ENCODE measurements around the gene IFIT1. TPM values are rescaled to one million over a fixed set of nuclear protein-coding genes. Genes with fewer than 3 reads are reported as not detected.

The IFIT1 gene
- total and polyA plus RNA-seq, 9 of the 15 experiments (the other 6 are each of a cell fraction or from before 2014, with no cell fraction given) = 0.03 to 0.40 (median 0.18) TPM

DNA sequence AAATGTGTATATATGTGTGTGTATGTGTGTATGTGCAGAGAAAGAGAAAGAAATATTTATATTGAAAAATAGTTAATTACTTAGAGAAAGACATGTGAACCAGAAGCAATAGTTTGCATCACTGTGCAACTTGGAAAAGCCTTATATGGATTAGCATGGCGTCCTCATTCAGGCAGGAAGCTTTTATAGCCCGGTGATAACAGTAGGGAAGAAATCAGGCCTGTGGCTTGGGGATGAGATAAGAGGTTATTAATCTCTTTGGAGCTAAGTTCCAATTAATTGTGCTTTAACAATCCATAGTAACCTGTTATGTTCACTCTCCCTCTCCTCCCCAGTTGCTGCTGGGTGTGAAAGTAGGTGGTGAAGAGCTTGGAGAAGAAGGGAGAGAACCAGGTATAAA, 58.5 kb downstream of the IFIT1 start:
- Histone ChIP-seq H3K79me2 (ENCODE audit: control insufficient read depth, insufficient read depth, low read length) (no peaks in the 10 kb centered on the region), H3K4me2 (ENCODE audit: insufficient read depth, low read length) (no peak overlapping the region), H3K36me3 (ENCODE audit: control insufficient read depth, insufficient read depth, low read length) (no peaks in the 10 kb centered on the region), H3K27me3 (ENCODE audit: control insufficient read depth in 2 of 2, insufficient read depth in 2 of 2, low read length in 2 of 2) (peaks cover 0 to 4% of the 10 kb centered on the region in 2 experiments; a peak in 2 of 5 replicates), H3K9me1 (ENCODE audit: control insufficient read depth, insufficient read depth, low read length) (no peaks in the 10 kb centered on the region), H3K9ac (ENCODE audit: insufficient read depth in 1 of 2, low read depth in 2 of 2, low read length in 2 of 2) (no peak overlapping the region), H2AFZ (ENCODE audit: low read depth, low read length) (no peak overlapping the region), H3K4me1 (replicated peaks in 1 of 2; ENCODE audit: control insufficient read depth in 2 of 2, insufficient read depth in 2 of 2, low read length in 2 of 2) (no peaks in the 10 kb centered on the region), H4K20me1 (replicated peaks; ENCODE audit: control insufficient read depth, insufficient read depth, low read length) (no peaks in the 10 kb centered on the region), H3K9me3 (replicated peaks; ENCODE audit: control insufficient read depth, insufficient read depth, low read depth, low read length) (no peaks in the 10 kb centered on the region), H3K4me3 (no peak overlapping the region), H3K27ac (ENCODE audit: extremely low read depth, low read depth, low read length) (no peak overlapping the region)
- ChIA-PET CTCF (ENCODE audit: low intra/inter-chr PET ratio) (no interaction called here), POLR2A (no interaction called here)
- ATAC-seq = no peak
- in situ Hi-C loops (cut with MboI) = no loop called here
- FAIRE-seq = no peak
- intact Hi-C loops (cut with micrococcal nuclease) = no loop called here
- 0% methylated on average over 2 of the region's 2 CpGs for WGBS (ENCODE audit: insufficient coverage, low coverage, missing lambda C conversion rate)
- no peak for DNase-seq (ENCODE audit: extremely low read depth in 1 of 4, low spot score in 3 of 4)
- no TSS peak for BruUV-seq (replicated peaks)
- no peak for TF ChIP-seq ZNF175 (CRISPR knock-in tag; IDR thresholded peaks at IDR 0.05; ENCODE audit: low read depth)
- TF ChIP-seq KDM2B (CRISPR knock-in tag; IDR thresholded peaks at IDR 0.05) = no peak
- TF ChIP-seq, protein P1, sequence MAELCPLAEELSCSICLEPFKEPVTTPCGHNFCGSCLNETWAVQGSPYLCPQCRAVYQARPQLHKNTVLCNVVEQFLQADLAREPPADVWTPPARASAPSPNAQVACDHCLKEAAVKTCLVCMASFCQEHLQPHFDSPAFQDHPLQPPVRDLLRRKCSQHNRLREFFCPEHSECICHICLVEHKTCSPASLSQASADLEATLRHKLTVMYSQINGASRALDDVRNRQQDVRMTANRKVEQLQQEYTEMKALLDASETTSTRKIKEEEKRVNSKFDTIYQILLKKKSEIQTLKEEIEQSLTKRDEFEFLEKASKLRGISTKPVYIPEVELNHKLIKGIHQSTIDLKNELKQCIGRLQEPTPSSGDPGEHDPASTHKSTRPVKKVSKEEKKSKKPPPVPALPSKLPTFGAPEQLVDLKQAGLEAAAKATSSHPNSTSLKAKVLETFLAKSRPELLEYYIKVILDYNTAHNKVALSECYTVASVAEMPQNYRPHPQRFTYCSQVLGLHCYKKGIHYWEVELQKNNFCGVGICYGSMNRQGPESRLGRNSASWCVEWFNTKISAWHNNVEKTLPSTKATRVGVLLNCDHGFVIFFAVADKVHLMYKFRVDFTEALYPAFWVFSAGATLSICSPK (IDR thresholded peaks at IDR 0.05; ENCODE audit: borderline replicate concordance) = no peak
- TF ChIP-seq SAFB (IDR thresholded peaks at IDR 0.05; ENCODE audit: borderline replicate concordance, low read depth, low read length) = no peak
- TF ChIP-seq FOXA1 (IDR thresholded peaks at IDR 0.05; ENCODE audit: borderline replicate concordance) = no peak
- TF ChIP-seq CHD7 (IDR thresholded peaks at IDR 0.05; ENCODE audit: low read depth, low read length) = no peak
- no peak for TF ChIP-seq CREB3L1 (IDR thresholded peaks at IDR 0.05; ENCODE audit: borderline replicate concordance, low read depth)
